ENCODE measurements around the gene MEIOSIN. TPM values are rescaled to one million over a fixed set of nuclear protein-coding genes. Genes with fewer than 3 reads are reported as not detected.

MEIOSIN gene
- total and polyA plus RNA-seq, 2 of the 13 experiments (the other 11 are each of a cell fraction or from before 2014, with no cell fraction given) = not detected

- Histone ChIP-seq H3K4me3 (replicated peaks in 1 of 3; ENCODE audit: insufficient read depth in 1 of 3, low read depth in 2 of 3, low read length in 3 of 3) (peak within 1 kb of the TSS; percentile 85 to 94 (median 90)), H4K20me1 (ENCODE audit: insufficient read depth, low read length) (no peaks in the 10 kb centered on the region), H3K4me1 (ENCODE audit: insufficient read depth, low read length) (peaks cover 40% of the 10 kb centered on the region), H3K9me3 (ENCODE audit: low read length) (no peaks in the 10 kb centered on the region), H2AFZ (ENCODE audit: low read length) (peak within 1 kb of the TSS; percentile 62), H3K36me3 (replicated peaks in 1 of 2; ENCODE audit: control insufficient read depth in 1 of 2, insufficient read depth in 2 of 2, low read length in 2 of 2) (no peaks in the 10 kb centered on the region), H3K4me2 (ENCODE audit: low read depth, low read length) (peak within 1 kb of the TSS; percentile 90), H3K27me3 (ENCODE audit: control insufficient read depth in 1 of 2, insufficient read depth in 2 of 2, low read length in 2 of 2) (peaks cover 0 to 4% of the 10 kb centered on the region in 2 experiments; a peak in 1 of 5 replicates), H3K79me2 (ENCODE audit: insufficient read depth, low read length) (peaks cover 30% of the 10 kb centered on the region), H3K9ac (ENCODE audit: insufficient read depth, low read depth, low read length) (peak within 1 kb of the TSS; percentile 90), H3K27ac (ENCODE audit: extremely low read length, insufficient read depth, low read length) (peak within 1 kb of the TSS; percentile 50)
- peak; percentile 96 for DNase-seq (ENCODE audit: low spot score)
- in situ Hi-C loops (cut with HindIII; ENCODE audit: extremely low pct_ligation_motif_present, low pct_unique_long_range_greater_than_20kb) = no loop called here
- peak; percentile 96 for FAIRE-seq
- ChIA-PET POLR2A (interaction anchor here (0.6 to 2.9 kb wide), 12 partner anchors 9 to 173 kb away, joined by 3 to 33 read pairs (median 4); partner anchors contain the start of genes QPCTL, SIX5 and SNRPD2), CTCF (ENCODE audit: low intra/inter-chr PET ratio, low total read pairs) (no interaction called here)
- no TSS peak for BruUV-seq (replicated peaks)
- WGBS (ENCODE audit: low lambda C conversion rate) = under 1% methylated on average over 47 of the region's 48 CpGs
- intact Hi-C loops (cut with micrococcal nuclease; ENCODE audit: unreplicated experiment) = loop anchor here (5.0 kb wide), 1 partner anchor 37 kb away; the partner anchor contains the start of gene SIX5
- ATAC-seq = peak; percentile 98
- no peak for TF ChIP-seq ZNF30 (CRISPR knock-in tag; IDR thresholded peaks at IDR 0.05)
- TF ChIP-seq ZNF3 (CRISPR knock-in tag; IDR thresholded peaks at IDR 0.05) = no peak
- TF ChIP-seq NFKB2 (CRISPR knock-in tag; IDR thresholded peaks at IDR 0.05; ENCODE audit: borderline replicate concordance) = no peak
- TF ChIP-seq ZNF33B (CRISPR knock-in tag; IDR thresholded peaks at IDR 0.05) = no peak
- no peak for TF ChIP-seq SP140L (CRISPR knock-in tag; IDR thresholded peaks at IDR 0.05; ENCODE audit: borderline replicate concordance)
- TF ChIP-seq MBD4 (IDR thresholded peaks at IDR 0.05; ENCODE audit: borderline replicate concordance, low read length) = no peak
- TF ChIP-seq ZFY (CRISPR knock-in tag; IDR thresholded peaks at IDR 0.05) = peak; percentile 53
- no peak for TF ChIP-seq REST (IDR thresholded peaks at IDR 0.05; ENCODE audit: borderline replicate concordance in 1 of 2, low read depth in 1 of 2, low read length in 2 of 2)
- no peak for TF ChIP-seq RAD21 (CRISPR knock-in tag; IDR thresholded peaks at IDR 0.05)
- no peak for TF ChIP-seq ZEB1 (IDR thresholded peaks at IDR 0.05; ENCODE audit: insufficient replicate concordance, low read depth)
- no peak for TF ChIP-seq CERS6 (CRISPR knock-in tag; IDR thresholded peaks at IDR 0.05)
- no peak; the same call in 1 of the 2 replicates for TF ChIP-seq ZNF710 (CRISPR knock-in tag; IDR thresholded peaks at IDR 0.05; ENCODE audit: borderline replicate concordance)
- TF ChIP-seq RARG (CRISPR knock-in tag; IDR thresholded peaks at IDR 0.05; ENCODE audit: low read depth) = no peak
- TF ChIP-seq ZNF136 (CRISPR knock-in tag; IDR thresholded peaks at IDR 0.05; ENCODE audit: low read depth) = peak; percentile 44; the same call in 1 of the 2 replicates
- TF ChIP-seq RELA (CRISPR knock-in tag; IDR thresholded peaks at IDR 0.05) = no peak
- TF ChIP-seq DNMT1 (CRISPR knock-in tag; IDR thresholded peaks at IDR 0.05) = no peak
- TF ChIP-seq ZNF253 (CRISPR knock-in tag; IDR thresholded peaks at IDR 0.05; ENCODE audit: borderline replicate concordance) = no peak
These were observed 2.6 kb upstream of the MEIOSIN start, which contains the start of gene FBXO46 for GRCh38 chr19:45730368-45731288. FBXO46 (minus strand) TSS chr19:45730896; CDS start chr19:45713495, 17,401 bp downstream.

All from HepG2 (cell line).